ENCODE measurements around the gene TEDC2.

Gene TEDC2

GRCh38 chr16:2425008-2425518, 34.8 kb upstream of the TEDC2 start:
- DNase-seq (ENCODE audit: low read depth) = no peak
- TF ChIP-seq CTCF (IDR thresholded peaks at IDR 0.05; ENCODE audit: low read length, missing control alignments) = no peak
- H3K4me3 ChIP-seq (replicated peaks; ENCODE audit: low read depth, low read length) = no peak overlapping the region

DNA sequence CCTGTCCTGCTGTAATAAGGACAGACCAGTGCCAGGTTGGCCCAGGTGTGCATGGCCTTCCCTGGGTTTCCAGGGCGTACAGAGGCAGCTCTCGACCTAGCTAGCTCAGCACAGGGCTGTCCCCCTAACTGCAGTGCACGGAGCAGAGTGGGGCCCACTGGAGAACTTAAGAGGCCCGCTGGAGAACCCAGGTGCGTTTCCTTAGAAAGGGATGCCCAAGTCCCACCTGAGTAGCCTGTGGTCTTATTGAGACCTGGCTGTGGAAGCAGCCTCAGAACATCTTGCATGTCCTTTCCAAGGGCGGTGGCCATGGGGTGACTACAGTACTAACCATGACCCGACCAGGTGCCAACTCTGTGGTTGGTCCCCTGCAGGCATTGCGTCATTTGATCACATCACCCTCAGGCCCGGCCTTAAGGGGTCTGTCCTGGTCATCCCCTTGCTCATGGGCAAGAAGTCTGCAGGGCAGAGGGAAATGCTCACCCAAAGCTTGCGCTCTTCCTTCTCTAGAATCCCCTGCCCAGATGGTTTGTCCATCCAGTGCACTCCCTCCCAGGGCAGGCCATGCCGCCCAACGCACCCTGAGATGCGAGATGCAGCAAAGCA, 34.0 kb upstream of the TEDC2 start:
- H3K4me3 ChIP-seq (replicated peaks; ENCODE audit: low read depth, low read length) = no peak overlapping the region
- DNase-seq (ENCODE audit: low read depth) = no peak
- TF ChIP-seq CTCF (IDR thresholded peaks at IDR 0.05; ENCODE audit: low read length, missing control alignments) = no peak

- no peak for DNase-seq (ENCODE audit: low read depth)
- no peak for TF ChIP-seq CTCF (IDR thresholded peaks at IDR 0.05; ENCODE audit: low read length, missing control alignments)
- no peak overlapping the region for H3K4me3 ChIP-seq (replicated peaks; ENCODE audit: low read depth, low read length)
Measured at GRCh38 chr16:2426941-2427361, 33.0 kb upstream of the TEDC2 start.

- no peak for TF ChIP-seq CTCF (IDR thresholded peaks at IDR 0.05; ENCODE audit: low read length, missing control alignments)
- no peak overlapping the region for H3K4me3 ChIP-seq (replicated peaks; ENCODE audit: low read depth, low read length)
- DNase-seq (ENCODE audit: low read depth) = no peak
Measured at GRCh38 chr16:2427526-2427925, 32.4 kb upstream of the TEDC2 start.

DNA sequence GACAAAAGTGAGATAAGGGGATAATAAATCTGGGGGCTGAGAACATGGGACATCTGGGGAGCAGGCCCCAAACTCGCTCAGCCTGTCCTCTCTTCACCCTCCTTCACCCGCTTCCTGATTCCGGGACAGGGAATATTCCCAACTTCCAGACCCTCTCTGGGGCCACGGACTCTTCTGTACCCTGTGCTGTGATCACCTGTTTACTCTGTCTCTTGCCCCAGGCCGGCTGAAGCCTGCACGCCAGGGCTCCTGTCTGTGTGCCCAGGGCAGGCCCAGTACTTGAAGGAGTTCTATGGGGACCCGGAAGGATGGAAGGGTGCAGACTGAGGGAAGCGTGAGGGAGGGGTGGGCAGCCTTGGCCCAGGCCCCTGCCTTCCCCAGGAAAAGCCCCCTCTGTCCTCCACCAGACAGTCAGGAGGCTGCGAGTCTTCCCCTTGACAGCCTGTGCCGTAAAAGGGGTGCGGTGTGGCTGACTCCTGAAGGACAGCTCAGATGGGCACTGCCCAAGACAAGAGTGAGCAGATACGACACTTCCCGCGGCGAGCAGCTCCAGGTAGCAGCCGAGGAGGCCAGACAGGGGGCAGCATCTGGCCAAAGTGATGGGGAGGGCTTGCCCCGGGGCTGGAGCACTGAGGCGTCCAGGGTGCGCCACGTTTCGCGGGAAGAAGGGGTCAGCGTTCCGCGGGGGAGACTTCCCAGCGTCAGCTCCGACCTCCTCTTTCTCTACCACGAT, 31.7 kb upstream of the TEDC2 start:
- peak; percentile 27 for DNase-seq (ENCODE audit: low read depth)
- H3K4me3 ChIP-seq (replicated peaks; ENCODE audit: low read depth, low read length) = peak overlapping the region; percentile 70

GRCh38 chr16:2428784-2429033, 31.2 kb upstream of the TEDC2 start:
- peak overlapping the region; percentile 70 for H3K4me3 ChIP-seq (replicated peaks; ENCODE audit: low read depth, low read length)
- TF ChIP-seq CTCF (IDR thresholded peaks at IDR 0.05; ENCODE audit: low read length, missing control alignments) = no peak
- no peak for DNase-seq (ENCODE audit: low read depth)

More for the DNA sequence above, 31.7 kb upstream of the TEDC2 start:
- peak; percentile 22 for TF ChIP-seq CTCF (IDR thresholded peaks at IDR 0.05; ENCODE audit: low read length, missing control alignments)
